GM04503 (cell line): ENCODE results near the gene RYR2.
"Not testable (repeated sequence)": the region's sequence is repeated elsewhere in the genome, so short reads cannot be mapped to it uniquely, and the experiment has no call there.

Source experiments
- DNase-seq: peaks from one replicate; pipeline ENCODE4 v3.0.0-alpha.2; 2012; ENCODE audit warnings: low read depth

Gene RYR2

GRCh38 chr1:237084341-237085077, 42.5 kb downstream of the RYR2 start:
- no peak for DNase-seq

GRCh38 chr1:237091691-237092090, 49.7 kb downstream of the RYR2 start:
- no peak for DNase-seq

GRCh38 chr1:237093691-237094090, 51.7 kb downstream of the RYR2 start:
- no peak for DNase-seq

- DNase-seq = no peak
Measured at GRCh38 chr1:237098541-237098940, 56.6 kb downstream of the RYR2 start.

- DNase-seq = no peak
Measured at GRCh38 chr1:237103021-237103420, 61.0 kb downstream of the RYR2 start.

- no peak for DNase-seq
Measured at GRCh38 chr1:237104096-237104495, 62.1 kb downstream of the RYR2 start.

- no peak for DNase-seq
Measured at GRCh38 chr1:237105826-237106225, 63.8 kb downstream of the RYR2 start.

- DNase-seq = no peak
Measured at GRCh38 chr1:237108297-237109040, 66.5 kb downstream of the RYR2 start.

- no peak for DNase-seq
Measured at GRCh38 chr1:237111807-237112206, 69.8 kb downstream of the RYR2 start.

GRCh38 chr1:237112663-237113062, 70.7 kb downstream of the RYR2 start:
- no peak for DNase-seq

- DNase-seq = no peak
Measured at GRCh38 chr1:237115035-237115434, 73.1 kb downstream of the RYR2 start.

GRCh38 chr1:237119091-237119490, 77.1 kb downstream of the RYR2 start:
- DNase-seq = no peak

- DNase-seq = no peak
Measured at GRCh38 chr1:237120683-237121082, 78.7 kb downstream of the RYR2 start.

- DNase-seq = no peak
Measured at GRCh38 chr1:237124856-237125462, 83.0 kb downstream of the RYR2 start.

- DNase-seq = no peak
Measured at GRCh38 chr1:237126180-237126579, 84.2 kb downstream of the RYR2 start.

GRCh38 chr1:237127301-237127700, 85.3 kb downstream of the RYR2 start:
- DNase-seq = not testable (repeated sequence)

GRCh38 chr1:237133921-237134320, 91.9 kb downstream of the RYR2 start:
- no peak for DNase-seq

- no peak for DNase-seq
Measured at GRCh38 chr1:237134929-237135328, 92.9 kb downstream of the RYR2 start.

- DNase-seq = no peak
Measured at GRCh38 chr1:237138551-237138950, 96.6 kb downstream of the RYR2 start.

- no peak for DNase-seq
Measured at GRCh38 chr1:237139732-237140131, 97.7 kb downstream of the RYR2 start.

- DNase-seq = no peak
Measured at GRCh38 chr1:237140986-237141385, 99.0 kb downstream of the RYR2 start.

- DNase-seq = no peak
Measured at GRCh38 chr1:237141502-237141901, 99.5 kb downstream of the RYR2 start.
